Stimulated activated CD4-positive, alpha-beta T cell treated with anti-CD3 and anti-CD28 coated beads, TNF-alpha, amount 100 ng/mL, for 24 hours (primary cell): ENCODE measurements around the gene CHORDC1.
"Not testable (repeated sequence)": the region's sequence is repeated elsewhere in the genome, so short reads cannot be mapped to it uniquely, and the experiment has no call there.

ENCODE experiments used
- DNase-seq, 3 experiments: peaks; one replicate each; pipeline ENCODE4 v3.0.0-alpha.2; 2020; ENCODE audit warnings: low read depth in 3 of 3

Gene CHORDC1

GRCh38 chr11:90216611-90217010 lies 6.2 kb downstream of the CHORDC1 start:
- DNase-seq = no peak

- no peak for DNase-seq
These were observed 9.5 kb downstream of the CHORDC1 start for GRCh38 chr11:90213322-90213721.

- no peak for DNase-seq
These were observed 14.0 kb downstream of the CHORDC1 start for GRCh38 chr11:90208857-90209256.

GRCh38 chr11:90207992-90208391 lies 14.9 kb downstream of the CHORDC1 start:
- DNase-seq = not testable (repeated sequence)

- no peak for DNase-seq
These were observed 17.8 kb downstream of the CHORDC1 start for GRCh38 chr11:90204832-90205646.

GRCh38 chr11:90204407-90204806 lies 18.4 kb downstream of the CHORDC1 start:
- no peak for DNase-seq

- no peak for DNase-seq
These were observed 20.5 kb downstream of the CHORDC1 start for GRCh38 chr11:90202342-90202741.

- DNase-seq = no peak
These were observed 25.5 kb downstream of the CHORDC1 start for GRCh38 chr11:90197377-90197776.

- no peak for DNase-seq
These were observed 29.8 kb downstream of the CHORDC1 start for GRCh38 chr11:90192869-90193582.

- DNase-seq = no peak
These were observed 33.8 kb downstream of the CHORDC1 start for GRCh38 chr11:90189011-90189410.

GRCh38 chr11:90187839-90188238 lies 35.0 kb downstream of the CHORDC1 start:
- DNase-seq = no peak

GRCh38 chr11:90179923-90180322 lies 42.9 kb downstream of the CHORDC1 start:
- DNase-seq = no peak

GRCh38 chr11:90178751-90179150 lies 44.1 kb downstream of the CHORDC1 start:
- no peak for DNase-seq

GRCh38 chr11:90176069-90176468 lies 46.8 kb downstream of the CHORDC1 start:
- DNase-seq = no peak

- DNase-seq = no peak
These were observed 51.5 kb downstream of the CHORDC1 start for GRCh38 chr11:90171359-90171758.

- DNase-seq = no peak
These were observed 54.3 kb downstream of the CHORDC1 start for GRCh38 chr11:90168571-90168970.

- DNase-seq = not testable (repeated sequence)
These were observed 55.1 kb downstream of the CHORDC1 start for GRCh38 chr11:90167704-90168103.

- DNase-seq = not testable (repeated sequence)
These were observed 55.8 kb downstream of the CHORDC1 start for GRCh38 chr11:90166982-90167573.
